C4-2B (cell line): ENCODE measurements around the gene LUC7L.

Experiments
- CTCF ChIP-seq: fragments of 450-650 bp; conservative IDR thresholded peaks from 2 replicates; pipeline ENCODE4 v1.5.1; 2017; ENCODE audit warnings: mild to moderate bottlenecking
- ZFX ChIP-seq: fragments of 450-650 bp; IDR thresholded peaks from 2 replicates; pipeline ENCODE4 v1.6.1; 2017

- TF ChIP-seq CTCF (no peak), ZFX (no peak)
These were observed 43.6 kb upstream of the LUC7L start for GRCh38 chr16:272633-273546.
